ENCODE results near the gene RASL10B. TPM values are rescaled to one million over a fixed set of nuclear protein-coding genes. Genes with fewer than 3 reads are reported as not detected.

RASL10B gene
- total and polyA plus RNA-seq, 2 experiments from 2014 or later, result 0.11 to 0.54 TPM

GRCh38 chr17:35708149-35708548 is 23.3 kb upstream of the RASL10B start:
- peaks cover 12% of the 10 kb centered on the region for H3F3A ChIP-seq (ENCODE audit: insufficient read depth)
- no peaks in the 10 kb centered on the region; the same call in 1 of the 2 replicates for H4K20me1 ChIP-seq (ENCODE audit: insufficient read depth)
- H3K9me2 ChIP-seq (ENCODE audit: insufficient read depth), result no peaks in the 10 kb centered on the region
- in situ Hi-C loops (cut with MboI), result no loop called here
- no peaks in the 10 kb centered on the region for H3K27me3 ChIP-seq (replicated peaks; ENCODE audit: insufficient read depth)
- peaks cover 23% of the 10 kb centered on the region for H3K36me3 ChIP-seq (ENCODE audit: low read depth)
- no peak overlapping the region for H3K27ac ChIP-seq
- H3K9ac ChIP-seq, result no peak overlapping the region
- no peak for DNase-seq
- no peak overlapping the region for H2AFZ ChIP-seq
- TF ChIP-seq EZH2 (IDR thresholded peaks at IDR 0.05; ENCODE audit: insufficient read depth, poor library complexity, severe bottlenecking) (no peak), EZH2phosphoT487 (IDR thresholded peaks at IDR 0.05; ENCODE audit: insufficient read depth, low read depth) (no peak)
- H3K9me3 ChIP-seq (ENCODE audit: low read depth), result no peaks in the 10 kb centered on the region
- no peak overlapping the region for H3K4me3 ChIP-seq
- H3K79me2 ChIP-seq (ENCODE audit: insufficient read depth), result peaks cover 10% of the 10 kb centered on the region; the same call in 1 of the 2 replicates
- 96 to 97% methylated on average over 3 of the region's 3 CpGs for WGBS, 2 experiments (ENCODE audit: low coverage in 1 of 2, low lambda C conversion rate in 2 of 2, missing lambda C conversion rate in 2 of 2)
- no peak overlapping the region for H3K4me2 ChIP-seq (ENCODE audit: unreplicated experiment)
- peaks cover 7% of the 10 kb centered on the region for H3K4me1 ChIP-seq (ENCODE audit: insufficient read depth)

- peaks cover 2% of the 10 kb centered on the region; the same call in 1 of the 2 replicates for H3K79me2 ChIP-seq (ENCODE audit: insufficient read depth)
- H3K27ac ChIP-seq, result no peak overlapping the region
- H3K9ac ChIP-seq, result no peak overlapping the region
- H3K4me3 ChIP-seq, result no peak overlapping the region
- no peak for TF ChIP-seq EZH2phosphoT487 (IDR thresholded peaks at IDR 0.05; ENCODE audit: insufficient read depth, low read depth)
- no peak for TF ChIP-seq EZH2 (IDR thresholded peaks at IDR 0.05; ENCODE audit: insufficient read depth, poor library complexity, severe bottlenecking)
- H3K27me3 ChIP-seq (replicated peaks; ENCODE audit: insufficient read depth), result no peaks in the 10 kb centered on the region
- no peak overlapping the region for H3K4me2 ChIP-seq (ENCODE audit: unreplicated experiment)
- peaks cover 13% of the 10 kb centered on the region for H3K4me1 ChIP-seq (ENCODE audit: insufficient read depth)
- 94 to 100% methylated on average over 3 of the region's 3 CpGs for WGBS, 2 experiments (ENCODE audit: low coverage in 1 of 2, low lambda C conversion rate in 2 of 2, missing lambda C conversion rate in 2 of 2)
- H3F3A ChIP-seq (ENCODE audit: insufficient read depth), result peaks cover 18% of the 10 kb centered on the region
- no peak overlapping the region for H2AFZ ChIP-seq
- in situ Hi-C loops (cut with MboI), result no loop called here
- peaks cover 23% of the 10 kb centered on the region for H3K36me3 ChIP-seq (ENCODE audit: low read depth)
- no peak for DNase-seq
- no peaks in the 10 kb centered on the region; the same call in 1 of the 2 replicates for H4K20me1 ChIP-seq (ENCODE audit: insufficient read depth)
- H3K9me3 ChIP-seq (ENCODE audit: low read depth), result no peaks in the 10 kb centered on the region
- no peaks in the 10 kb centered on the region for H3K9me2 ChIP-seq (ENCODE audit: insufficient read depth)
Measured at GRCh38 chr17:35708951-35709350, 22.5 kb upstream of the RASL10B start.

DNA sequence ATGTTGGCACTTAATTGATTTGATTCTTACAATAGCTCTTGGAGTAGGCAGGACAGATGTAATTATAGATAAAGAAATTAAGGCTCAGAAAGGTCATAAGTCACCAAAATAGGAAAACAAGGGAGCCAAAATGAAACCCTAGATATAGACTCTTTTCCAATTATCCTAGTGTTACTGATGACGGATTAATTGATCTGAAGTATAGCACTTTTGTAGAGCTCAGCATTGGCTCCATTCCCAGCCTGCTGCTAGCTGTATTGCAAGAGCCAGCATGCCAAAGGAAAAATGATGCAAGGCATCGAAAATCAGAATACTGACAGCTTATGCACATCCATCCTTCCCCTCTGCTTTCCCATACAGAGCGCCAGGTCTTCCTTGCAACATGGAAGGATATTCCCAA is 21.6 kb upstream of the RASL10B start:
- WGBS, 2 experiments (ENCODE audit: low coverage in 1 of 2, low lambda C conversion rate in 2 of 2, missing lambda C conversion rate in 2 of 2), result 71 to 73% methylated on average over 3 of the region's 3 CpGs
- H3K4me2 ChIP-seq (ENCODE audit: unreplicated experiment), result no peak overlapping the region
- no peaks in the 10 kb centered on the region; the same call in 1 of the 2 replicates for H3K79me2 ChIP-seq (ENCODE audit: insufficient read depth)
- H3K27me3 ChIP-seq (replicated peaks; ENCODE audit: insufficient read depth), result no peaks in the 10 kb centered on the region
- DNase-seq, result peak; percentile 29
- no peak overlapping the region for H3K9ac ChIP-seq
- peaks cover 23% of the 10 kb centered on the region for H3K36me3 ChIP-seq (ENCODE audit: low read depth)
- H3K4me3 ChIP-seq, result no peak overlapping the region
- H3K9me2 ChIP-seq (ENCODE audit: insufficient read depth), result no peaks in the 10 kb centered on the region
- peaks cover 16% of the 10 kb centered on the region for H3K4me1 ChIP-seq (ENCODE audit: insufficient read depth)
- in situ Hi-C loops (cut with MboI), result no loop called here
- no peaks in the 10 kb centered on the region; the same call in 1 of the 2 replicates for H4K20me1 ChIP-seq (ENCODE audit: insufficient read depth)
- H3F3A ChIP-seq (ENCODE audit: insufficient read depth), result peaks cover 20% of the 10 kb centered on the region
- no peaks in the 10 kb centered on the region for H3K9me3 ChIP-seq (ENCODE audit: low read depth)
- TF ChIP-seq EZH2 (IDR thresholded peaks at IDR 0.05; ENCODE audit: insufficient read depth, poor library complexity, severe bottlenecking) (no peak), EZH2phosphoT487 (IDR thresholded peaks at IDR 0.05; ENCODE audit: insufficient read depth, low read depth) (no peak)
- no peak overlapping the region for H3K27ac ChIP-seq
- H2AFZ ChIP-seq, result no peak overlapping the region

GRCh38 chr17:35710950-35711349 is 20.5 kb upstream of the RASL10B start:
- no peaks in the 10 kb centered on the region; the same call in 1 of the 2 replicates for H3K79me2 ChIP-seq (ENCODE audit: insufficient read depth)
- DNase-seq, result no peak
- 98 to 100% methylated on average over 2 of the region's 2 CpGs for WGBS, 2 experiments (ENCODE audit: low coverage in 1 of 2, low lambda C conversion rate in 2 of 2, missing lambda C conversion rate in 2 of 2)
- no peak overlapping the region for H2AFZ ChIP-seq
- H3K27ac ChIP-seq, result no peak overlapping the region
- H3K9ac ChIP-seq, result no peak overlapping the region
- peaks cover 20% of the 10 kb centered on the region for H3F3A ChIP-seq (ENCODE audit: insufficient read depth)
- H3K4me1 ChIP-seq (ENCODE audit: insufficient read depth), result peaks cover 16% of the 10 kb centered on the region
- TF ChIP-seq EZH2 (IDR thresholded peaks at IDR 0.05; ENCODE audit: insufficient read depth, poor library complexity, severe bottlenecking), result no peak
- no peak for TF ChIP-seq EZH2phosphoT487 (IDR thresholded peaks at IDR 0.05; ENCODE audit: insufficient read depth, low read depth)
- in situ Hi-C loops (cut with MboI), result no loop called here
- H4K20me1 ChIP-seq (ENCODE audit: insufficient read depth), result no peaks in the 10 kb centered on the region; the same call in 1 of the 2 replicates
- H3K4me2 ChIP-seq (ENCODE audit: unreplicated experiment), result no peak overlapping the region
- no peak overlapping the region for H3K4me3 ChIP-seq
- H3K27me3 ChIP-seq (replicated peaks; ENCODE audit: insufficient read depth), result no peaks in the 10 kb centered on the region
- no peaks in the 10 kb centered on the region for H3K9me2 ChIP-seq (ENCODE audit: insufficient read depth)
- peaks cover 23% of the 10 kb centered on the region for H3K36me3 ChIP-seq (ENCODE audit: low read depth)
- no peaks in the 10 kb centered on the region for H3K9me3 ChIP-seq (ENCODE audit: low read depth)
